HepG2 (cell line): ENCODE results near the gene SERPINB1. TPM values are rescaled to one million over a fixed set of nuclear protein-coding genes. Genes with fewer than 3 reads are reported as not detected.

Source experiments
- AFF4 ChIP-seq: sonication (generic); formaldehyde crosslinking; IDR thresholded peaks from 2 replicates; pipeline ENCODE4 v1.4.0; 2020; ENCODE audit warnings: missing genetic modification reagents
- AGO2 ChIP-seq: fragments of 200-400 bp; formaldehyde crosslinking; optimal IDR thresholded peaks from 2 replicates; pipeline ENCODE3; 2017; ENCODE audit warnings: mild to moderate bottlenecking, low read depth, low read length, moderate library complexity
- CSRNP1 ChIP-seq: sonication (generic); formaldehyde crosslinking; IDR thresholded peaks from 2 replicates; pipeline ENCODE4 v1.8.1; 2023; ENCODE audit warnings: mild to moderate bottlenecking, missing genetic modification reagents
- CSRNP2 ChIP-seq: sonication (generic); formaldehyde crosslinking; conservative IDR thresholded peaks from 2 replicates; pipeline ENCODE4 v1.8.0; 2022; ENCODE audit warnings: low read depth, missing genetic modification reagents
- DRAP1 ChIP-seq: IDR thresholded peaks from 2 replicates; pipeline ENCODE4 v1.6.1; 2016; ENCODE audit warnings: missing genetic modification reagents, missing compliant biosample characterization
- HOXA7 ChIP-seq: sonication (generic); formaldehyde crosslinking; IDR thresholded peaks from 2 replicates; pipeline ENCODE4 v1.8.1; 2022; ENCODE audit warnings: mild to moderate bottlenecking, missing genetic modification reagents, moderate library complexity
- MAFF ChIP-seq: IDR thresholded peaks from 2 replicates; pipeline ENCODE4 v1.6.1; 2011; ENCODE audit warnings: low read depth, low read length, improper control_type of control experiment
- MAFG ChIP-seq: sonication (generic); formaldehyde crosslinking; IDR thresholded peaks from 2 replicates; pipeline ENCODE4 v1.5.1; 2020; ENCODE audit warnings: mild to moderate bottlenecking, missing genetic modification reagents
- RFXAP ChIP-seq: sonication (generic); formaldehyde crosslinking; IDR thresholded peaks from 2 replicates; pipeline ENCODE4 v1.4.0; 2020; ENCODE audit warnings: missing genetic modification reagents, borderline replicate concordance
- SAP130 ChIP-seq: IDR thresholded peaks from 2 replicates; pipeline ENCODE4 v1.6.1; 2016; ENCODE audit warnings: low read depth
- SMARCE1 ChIP-seq: fragments of 450-650 bp; IDR thresholded peaks from 2 replicates; pipeline ENCODE4 v1.6.1; 2017; ENCODE audit warnings: borderline replicate concordance
- SNAI1 ChIP-seq: sonication (generic); formaldehyde crosslinking; IDR thresholded peaks from 2 replicates; pipeline ENCODE4 v1.5.0; 2020; ENCODE audit warnings: mild to moderate bottlenecking, missing genetic modification reagents, borderline replicate concordance
- SP4 ChIP-seq: sonication (generic); formaldehyde crosslinking; IDR thresholded peaks from 2 replicates; pipeline ENCODE4 v1.8.1; 2023; ENCODE audit warnings: mild to moderate bottlenecking, missing genetic modification reagents
- SPEN ChIP-seq: sonication (generic); formaldehyde crosslinking; IDR thresholded peaks from 2 replicates; pipeline ENCODE4 v1.5.1; 2020; ENCODE audit warnings: low read depth, mild to moderate bottlenecking, missing genetic modification reagents
- SRF ChIP-seq: IDR thresholded peaks from 2 replicates; pipeline ENCODE4 v1.6.1; 2011; ENCODE audit warnings: mild to moderate bottlenecking, low read depth, low read length, moderate library complexity
- STAG1 ChIP-seq: sonication (generic); formaldehyde crosslinking; IDR thresholded peaks from 2 replicates; pipeline ENCODE4 v1.4.0; 2020; ENCODE audit warnings: missing genetic modification reagents
- TBL1XR1 ChIP-seq: fragments of 150-350 bp; IDR thresholded peaks from 2 replicates; pipeline ENCODE4 v1.6.1; 2014; ENCODE audit warnings: borderline replicate concordance, low read length; ENCODE audit not compliant: partially characterized antibody
- ZNF234 ChIP-seq: sonication (generic); formaldehyde crosslinking; conservative IDR thresholded peaks from 2 replicates; pipeline ENCODE4 v1.5.1; 2020; ENCODE audit warnings: mild to moderate bottlenecking, missing genetic modification reagents
- ZNF431 ChIP-seq: sonication (generic); formaldehyde crosslinking; IDR thresholded peaks from 2 replicates; pipeline ENCODE4 v1.9.0; 2022; ENCODE audit warnings: missing genetic modification reagents, low read depth, mild to moderate bottlenecking, borderline replicate concordance
- ZNF460 ChIP-seq: sonication (generic); formaldehyde crosslinking; IDR thresholded peaks from 2 replicates; pipeline ENCODE4 v1.5.1; 2020; ENCODE audit warnings: missing genetic modification reagents, mild to moderate bottlenecking, borderline replicate concordance
- ZNF83 ChIP-seq: sonication (generic); formaldehyde crosslinking; IDR thresholded peaks from 2 replicates; pipeline ENCODE4 v1.4.0; 2020; ENCODE audit warnings: missing genetic modification reagents, mild to moderate bottlenecking, borderline replicate concordance
- polyA plus RNA-seq, 8 experiments: library from polyadenylated mRNA; depleted of rRNA in 3 of 8; stranded (reverse) in 7 of 8; unstranded in 1 of 8; fragments of >200 nt; fragmentation: Illumina TruSeq in 4 of 8; extraction: Trizol in 4 of 8; gene quantifications; 2 replicates each; pipeline versions ENCODE4 v1.2.1 to v1.2.3, GENCODE V29; 2011 to 2016; ENCODE audit warnings: low read depth in 4 of 8, missing spikeins in 1 of 8, mixed read lengths in 1 of 8; ENCODE audit not compliant: insufficient read depth in 1 of 8
- total RNA-seq, 5 experiments: library from RNA; depleted of rRNA; stranded (reverse); fragments of >200 nt; fragmentation: Illumina TruSeq; extraction: Trizol; gene quantifications; 2 replicates each; pipeline ENCODE4 v1.2.3, GENCODE V29; 2016; ENCODE audit warnings: low read depth in 1 of 5

Gene SERPINB1
- total and polyA plus RNA-seq, 2 of the 13 experiments (the other 11 are each of a cell fraction or from before 2014, with no cell fraction given): 41.4 to 60.5 TPM

- TF ChIP-seq CSRNP1 (CRISPR knock-in tag) (no peak), STAG1 (CRISPR knock-in tag) (peak; percentile 27), SMARCE1 (no peak), MAFF (peak; percentile 70), AFF4 (CRISPR knock-in tag) (peak; percentile 19; the same call in 1 of the 2 replicates), CSRNP2 (no peak), SNAI1 (CRISPR knock-in tag) (peak; percentile 61; the same call in 1 of the 2 replicates), SRF (no peak), MAFG (CRISPR knock-in tag) (peak; percentile 94), SP4 (CRISPR knock-in tag) (no peak), ZNF234 (CRISPR knock-in tag) (no peak), TBL1XR1 (peak; percentile 60), DRAP1 (CRISPR knock-in tag) (no peak), SAP130 (CRISPR knock-in tag) (peak; percentile 90), ZNF460 (CRISPR knock-in tag) (no peak), SPEN (CRISPR knock-in tag) (peak; percentile 49; the same call in 1 of the 2 replicates), RFXAP (no peak), HOXA7 (CRISPR knock-in tag) (no peak), ZNF431 (CRISPR knock-in tag) (no peak), AGO2 (no peak), ZNF83 (CRISPR knock-in tag) (no peak)
Observed at GRCh38 chr6:2877057-2877882, 35.6 kb upstream of the SERPINB1 start (continued).
